ENCODE results near the gene RNF115. TPM values are rescaled to one million over a fixed set of nuclear protein-coding genes. Genes with fewer than 3 reads are reported as not detected.

RNF115 gene
- 14.1 and 15.5 TPM in 2 replicates for total RNA-seq

DNA sequence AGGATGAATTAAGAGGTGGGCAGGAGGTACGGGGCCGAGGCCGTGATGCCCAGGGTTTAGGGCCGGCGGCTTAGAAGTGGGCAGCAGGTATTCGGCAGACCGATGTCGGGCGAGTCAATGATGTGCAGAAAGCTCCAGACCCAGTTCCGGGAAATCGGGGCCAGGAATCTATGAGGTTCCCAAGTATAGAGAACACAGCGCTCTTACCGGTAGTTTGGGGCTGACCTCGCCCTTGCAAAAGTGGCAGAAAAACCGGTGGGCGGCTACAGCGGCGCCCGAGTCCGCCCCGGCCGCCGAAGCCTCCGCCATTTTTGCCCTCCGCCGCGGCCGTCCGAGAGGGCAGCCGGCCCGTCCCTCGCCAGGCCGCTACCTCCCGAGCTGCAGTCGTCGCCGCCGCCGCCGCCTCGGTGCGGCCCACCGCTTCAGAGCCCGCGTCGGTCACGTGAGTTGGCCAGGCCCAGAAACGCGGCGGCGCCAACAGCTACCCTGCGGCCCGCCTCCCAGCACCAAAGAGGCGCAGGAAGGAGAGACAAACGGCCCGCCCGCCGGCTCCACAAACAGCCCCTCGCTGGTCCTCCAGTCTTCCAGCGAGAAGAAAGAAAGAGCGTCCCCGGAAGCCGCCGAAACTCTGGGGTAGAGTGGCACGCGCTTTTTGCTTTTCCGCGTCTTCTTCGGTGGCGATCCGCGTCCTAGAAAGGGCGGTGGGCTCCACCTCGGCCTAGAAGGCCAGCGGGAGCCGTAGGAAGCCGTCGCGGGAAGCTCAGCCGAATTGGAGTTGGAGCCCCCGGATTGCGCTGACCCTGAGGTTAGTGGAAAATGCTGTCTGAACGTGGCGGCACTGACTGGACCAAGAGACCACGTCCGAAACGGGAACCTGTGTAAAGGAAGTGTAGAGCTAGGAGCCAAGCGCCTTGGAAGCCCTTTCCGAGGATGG, at the start of gene RNF115, which contains the start of gene POLR3C:
RNF115 (minus strand) TSS at position 531 of the 934 bp plus-strand sequence; CDS start at position 309, 222 bp downstream.
POLR3C (plus strand) TSS at position 636 of the 934 bp plus-strand sequence. CDS start 1,577 bp downstream, outside the sequence.
- Mint-ChIP-seq H3K27ac (peak within 1 kb of the TSS; percentile 93), H3K4me1 (peaks cover 40% of the 10 kb centered on the region), H3K4me3 (peak within 1 kb of the TSS; percentile 91), H3K36me3 (ENCODE audit: low read depth) (peaks cover 38% of the 10 kb centered on the region), H3K9me3 (no peaks in the 10 kb centered on the region), H3K27me3 (no peaks in the 10 kb centered on the region)
- peak; percentile 96 for DNase-seq
- intact Hi-C loops (cut with micrococcal nuclease): loop anchor here (2.0 to 10.0 kb wide), 2 partner anchors 35 to 49 kb away; partner anchors contain the start of gene PIAS3

DNA sequence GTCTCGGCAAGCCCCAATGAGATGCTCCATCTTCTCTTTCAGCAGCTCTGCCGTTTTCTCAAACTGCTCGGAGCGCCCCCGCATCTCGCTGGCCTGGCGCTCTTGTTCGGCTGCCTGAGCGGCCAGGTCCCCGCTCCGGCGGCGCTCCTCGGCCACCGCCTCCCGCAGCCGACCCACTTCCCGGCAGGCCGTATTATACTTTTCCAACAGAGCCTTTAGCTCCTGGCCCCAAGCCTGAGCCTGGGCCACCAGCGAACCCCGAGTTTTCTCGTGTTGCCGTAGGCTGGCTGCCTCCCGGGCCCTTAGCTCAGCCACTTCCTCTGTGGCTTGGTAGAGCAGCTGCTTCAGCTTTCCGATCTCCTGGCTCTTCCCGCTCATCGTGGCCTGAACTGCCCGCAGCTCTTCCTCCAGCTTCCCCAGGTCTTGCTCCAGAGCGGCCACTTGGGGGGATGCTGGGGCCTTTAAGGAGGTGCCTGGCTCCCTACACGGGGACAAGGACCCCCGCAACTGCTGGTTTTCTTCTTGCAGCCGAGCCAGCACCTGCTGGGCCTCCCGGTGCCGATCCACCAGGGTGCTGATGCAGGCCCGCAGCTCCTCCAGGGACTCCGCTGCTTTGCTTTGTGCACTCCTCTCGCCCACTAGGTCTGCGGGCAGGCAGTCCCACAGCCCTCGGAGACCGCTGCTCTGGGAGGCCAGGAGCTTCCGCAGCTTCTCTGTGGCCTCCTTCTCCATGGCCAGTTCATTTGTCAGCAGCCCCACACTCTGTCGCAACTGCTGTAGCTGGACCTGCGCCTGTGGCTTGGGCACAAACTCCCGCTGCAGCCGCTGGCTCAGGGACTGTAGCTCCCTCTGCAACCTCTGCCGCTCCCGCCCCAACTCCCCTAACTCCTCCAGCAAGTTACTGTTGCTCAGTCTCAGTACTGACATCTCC, 48.4 kb upstream of the RNF115 start:
- DNase-seq: peak; percentile 83
- H3K9me3 Mint-ChIP-seq: no peaks in the 10 kb centered on the region
- peaks cover 41% of the 10 kb centered on the region for H3K27me3 Mint-ChIP-seq
- intact Hi-C loops (cut with micrococcal nuclease): loop anchor here (1.0 to 5.0 kb wide), 3 partner anchors 13 to 85 kb away; partner anchors contain the start of genes ANKRD35, LIX1L and PIAS3
- H3K4me3 Mint-ChIP-seq: peak overlapping the region; percentile 87
- H3K27ac Mint-ChIP-seq: peak overlapping the region; percentile 80
- peaks cover 14% of the 10 kb centered on the region for H3K4me1 Mint-ChIP-seq
- no peaks in the 10 kb centered on the region for H3K36me3 Mint-ChIP-seq (ENCODE audit: low read depth)

DNA sequence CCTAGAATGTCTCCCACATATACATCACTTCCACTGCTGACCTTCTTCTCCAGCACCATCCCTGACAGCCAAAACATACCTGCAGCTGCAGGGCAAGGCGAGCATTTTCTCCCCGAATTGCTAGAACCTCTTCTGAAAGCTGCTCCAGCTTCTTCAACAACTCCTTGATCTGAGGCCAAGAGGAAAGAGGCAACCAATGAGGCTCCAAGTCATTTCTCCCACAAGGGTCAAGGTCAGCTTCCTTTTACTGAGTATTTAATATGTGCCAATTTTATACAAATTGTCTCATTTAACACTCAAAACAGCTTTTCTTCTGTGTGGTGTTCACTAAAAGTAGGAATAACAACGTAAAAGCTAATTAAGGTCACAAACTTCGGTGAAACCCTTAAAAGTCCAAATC, 44.3 kb upstream of the RNF115 start:
- Mint-ChIP-seq H3K27me3 (peaks cover 45% of the 10 kb centered on the region), H3K4me3 (no peak overlapping the region), H3K36me3 (ENCODE audit: low read depth) (no peaks in the 10 kb centered on the region), H3K27ac (no peak overlapping the region), H3K9me3 (no peaks in the 10 kb centered on the region), H3K4me1 (peaks cover 14% of the 10 kb centered on the region)
- DNase-seq: no peak
- intact Hi-C loops (cut with micrococcal nuclease): no loop called here

DNA sequence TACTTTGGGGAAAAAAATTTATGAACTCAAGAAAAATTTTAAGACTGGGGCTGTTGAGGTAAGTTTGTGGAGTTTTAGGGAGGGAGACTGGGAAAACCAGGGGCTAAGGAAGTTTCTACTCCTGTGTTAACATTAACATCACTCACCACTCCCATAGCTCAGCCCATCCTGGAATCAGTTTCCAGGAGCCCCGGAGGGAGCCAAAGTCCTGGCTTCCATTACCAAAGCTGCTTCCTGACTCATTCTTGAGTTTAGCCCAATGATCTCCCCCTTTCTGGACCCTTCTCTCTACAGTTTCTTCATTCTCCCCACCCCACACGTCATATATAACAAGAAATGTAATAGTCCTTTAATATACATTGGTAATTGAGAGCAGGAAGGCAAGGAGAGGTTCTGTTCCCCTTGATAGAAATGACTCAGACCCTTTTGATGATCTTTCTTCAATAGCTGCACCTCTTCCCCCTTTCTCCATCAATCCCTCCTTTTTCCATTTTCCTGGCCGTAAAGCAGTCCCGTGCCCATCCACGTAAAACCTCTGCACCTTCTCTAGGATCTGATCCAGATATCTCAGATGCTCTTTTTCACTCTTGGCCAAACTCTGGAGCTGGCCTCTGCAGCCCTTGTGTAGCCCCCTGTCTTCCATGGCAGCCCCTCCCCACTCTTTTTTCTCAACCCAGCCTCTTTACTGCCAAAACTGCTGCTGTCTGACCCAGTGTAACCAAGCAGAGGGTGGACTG, 39.6 kb upstream of the RNF115 start:
- Mint-ChIP-seq H3K4me1 (peaks cover 6% of the 10 kb centered on the region), H3K27me3 (peaks cover 33% of the 10 kb centered on the region), H3K36me3 (ENCODE audit: low read depth) (no peaks in the 10 kb centered on the region), H3K4me3 (no peak overlapping the region), H3K9me3 (no peaks in the 10 kb centered on the region), H3K27ac (no peak overlapping the region)
- DNase-seq: no peak
- intact Hi-C loops (cut with micrococcal nuclease): no loop called here

DNA sequence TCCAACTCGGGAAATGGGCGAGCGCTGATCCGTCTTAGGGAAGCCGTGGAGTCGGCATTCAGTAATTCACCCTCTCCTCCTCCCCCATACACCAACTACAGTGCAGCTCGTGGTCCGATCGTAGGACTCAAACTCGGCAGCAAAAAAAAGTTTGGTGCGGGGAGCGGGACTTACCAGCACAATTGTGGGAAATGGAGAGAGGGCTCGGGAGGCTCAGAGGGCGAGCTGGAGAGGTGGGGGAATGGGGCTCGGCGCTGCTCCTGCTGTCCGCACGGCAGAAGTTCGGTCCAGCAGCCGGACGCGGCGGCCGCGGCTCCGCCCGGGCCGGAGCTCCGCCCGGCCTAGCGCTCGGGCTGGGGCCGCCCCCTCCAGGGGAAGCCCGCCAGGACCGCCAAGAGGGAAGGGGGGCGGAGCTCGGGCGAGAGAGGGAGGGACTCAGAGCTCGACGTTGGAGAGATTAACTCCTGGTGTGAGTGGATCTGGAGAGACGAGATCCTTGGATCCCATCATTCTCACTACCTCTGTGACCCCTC, 35.7 kb upstream of the RNF115 start:
- intact Hi-C loops (cut with micrococcal nuclease): loop anchor here (1.0 to 2.0 kb wide), 8 partner anchors 13 to 176 kb away; partner anchors contain the start of genes ANKRD34A, ANKRD35, POLR3C and POLR3GL
- DNase-seq: peak; percentile 96
- Mint-ChIP-seq H3K27me3 (peaks cover 13% of the 10 kb centered on the region), H3K4me3 (peak overlapping the region; percentile 96), H3K36me3 (ENCODE audit: low read depth) (peaks cover 11% of the 10 kb centered on the region), H3K9me3 (no peaks in the 10 kb centered on the region), H3K27ac (peak overlapping the region; percentile 96), H3K4me1 (peaks cover 14% of the 10 kb centered on the region)

DNA sequence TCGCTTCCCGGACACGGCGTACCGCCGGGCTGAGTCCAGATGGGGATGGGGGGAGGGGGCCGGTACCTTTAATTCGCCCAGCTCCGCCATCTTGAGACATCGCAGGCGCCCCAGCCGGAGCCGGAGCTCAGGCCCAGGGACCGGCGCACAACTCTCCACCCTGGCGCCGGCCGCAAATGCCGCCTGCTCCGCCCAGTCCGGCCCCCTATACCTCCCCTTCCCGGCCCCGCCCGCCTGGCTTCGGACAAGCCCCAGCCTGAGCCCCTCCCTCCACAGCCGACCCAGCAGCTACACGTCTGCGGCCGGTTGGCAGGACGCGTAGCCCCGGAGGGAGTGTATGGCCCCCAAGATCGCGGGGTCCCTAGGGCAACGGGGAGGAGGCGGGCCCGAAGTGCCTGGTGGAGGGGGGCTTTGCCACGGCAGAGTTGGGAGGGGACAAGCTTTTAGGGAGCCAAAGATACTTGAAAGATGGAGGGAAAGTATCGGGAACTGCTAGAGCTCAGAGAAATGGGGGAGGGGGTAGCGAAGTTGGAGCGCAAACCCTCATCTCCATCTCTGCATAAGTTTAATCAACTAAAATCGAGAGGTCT, 35.1 kb upstream of the RNF115 start, which contains the start of gene PIAS3:
PIAS3 (minus strand) TSS at position 181 of the 590 bp plus-strand sequence; CDS start at position 90, 91 bp downstream.
- Mint-ChIP-seq H3K4me1 (peaks cover 14% of the 10 kb centered on the region), H3K27me3 (peaks cover 9% of the 10 kb centered on the region), H3K27ac (peak within 1 kb of the TSS; percentile 96), H3K4me3 (peak within 1 kb of the TSS; percentile 96), H3K9me3 (no peaks in the 10 kb centered on the region), H3K36me3 (ENCODE audit: low read depth) (peaks cover 14% of the 10 kb centered on the region)
- intact Hi-C loops (cut with micrococcal nuclease): loop anchor here (1.0 to 2.0 kb wide), 8 partner anchors 13 to 176 kb away; partner anchors contain the start of genes ANKRD34A, ANKRD35, POLR3C and POLR3GL
- peak; percentile 97 for DNase-seq

DNA sequence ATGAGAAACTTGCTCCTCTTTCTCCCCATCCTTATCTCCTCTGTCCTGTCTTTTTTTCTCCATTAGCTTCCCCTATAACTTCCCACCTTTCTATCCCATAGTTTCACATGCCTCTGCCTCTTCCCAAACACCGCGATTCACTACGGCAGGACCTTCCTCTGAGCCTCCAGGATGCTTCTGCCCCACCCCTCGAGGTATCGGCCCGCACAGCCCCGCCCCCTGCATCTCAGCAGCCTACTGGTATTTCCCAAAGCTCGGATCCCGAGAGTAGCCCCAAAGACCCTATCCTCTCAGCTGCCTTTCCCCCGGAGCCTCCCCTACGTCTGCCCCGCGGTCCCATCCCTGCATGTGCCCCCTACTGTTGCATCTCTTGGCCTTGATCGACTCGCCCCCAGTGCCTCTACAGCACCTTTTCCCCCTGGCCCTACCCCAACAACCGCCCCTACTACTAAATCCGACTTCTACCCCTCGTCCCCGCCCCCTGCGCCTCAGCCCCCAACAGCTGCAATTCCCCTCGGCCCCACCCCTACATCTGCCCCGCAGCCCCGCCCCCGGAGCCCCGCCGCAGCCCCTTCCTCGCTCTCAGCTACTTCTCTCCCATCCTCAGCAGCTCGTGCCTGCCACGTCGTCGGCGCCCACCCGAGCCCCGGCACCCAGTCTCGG, 34.5 kb upstream of the RNF115 start:
- peak; percentile 85 for DNase-seq
- intact Hi-C loops (cut with micrococcal nuclease): loop anchor here (2.0 kb wide), 2 partner anchors 34 to 98 kb away; partner anchors contain the start of genes POLR3C and RNF115
- Mint-ChIP-seq H3K27ac (peak overlapping the region; percentile 96), H3K4me1 (peaks cover 14% of the 10 kb centered on the region), H3K4me3 (peak overlapping the region; percentile 96), H3K27me3 (peaks cover 3% of the 10 kb centered on the region), H3K9me3 (no peaks in the 10 kb centered on the region), H3K36me3 (ENCODE audit: low read depth) (peaks cover 18% of the 10 kb centered on the region)

DNA sequence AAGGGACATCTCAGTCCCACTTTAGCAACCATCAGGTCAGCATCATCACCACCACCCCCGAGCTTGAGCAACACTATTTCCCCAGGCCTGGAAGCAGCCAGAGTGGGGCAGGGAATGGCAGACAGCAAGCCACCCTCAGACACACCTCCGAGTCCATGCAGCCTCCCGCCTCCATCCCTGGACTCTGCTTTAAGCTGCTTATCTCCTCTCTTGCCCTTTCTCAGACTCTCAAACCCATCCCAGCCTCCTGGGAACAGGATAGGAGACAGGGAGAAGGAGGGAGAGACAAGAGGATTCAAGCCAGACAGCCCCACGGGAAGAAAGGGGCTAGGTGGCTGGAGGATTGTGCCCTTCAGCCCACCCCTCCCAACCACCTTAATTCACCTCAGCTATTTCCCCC, 33.3 kb upstream of the RNF115 start:
- no peak for DNase-seq
- H3K27me3 Mint-ChIP-seq: no peaks in the 10 kb centered on the region
- peaks cover 14% of the 10 kb centered on the region for H3K4me1 Mint-ChIP-seq
- intact Hi-C loops (cut with micrococcal nuclease): no loop called here
- H3K4me3 Mint-ChIP-seq: no peak overlapping the region
- no peaks in the 10 kb centered on the region for H3K9me3 Mint-ChIP-seq
- H3K36me3 Mint-ChIP-seq (ENCODE audit: low read depth): peaks cover 23% of the 10 kb centered on the region
- H3K27ac Mint-ChIP-seq: no peak overlapping the region

DNA sequence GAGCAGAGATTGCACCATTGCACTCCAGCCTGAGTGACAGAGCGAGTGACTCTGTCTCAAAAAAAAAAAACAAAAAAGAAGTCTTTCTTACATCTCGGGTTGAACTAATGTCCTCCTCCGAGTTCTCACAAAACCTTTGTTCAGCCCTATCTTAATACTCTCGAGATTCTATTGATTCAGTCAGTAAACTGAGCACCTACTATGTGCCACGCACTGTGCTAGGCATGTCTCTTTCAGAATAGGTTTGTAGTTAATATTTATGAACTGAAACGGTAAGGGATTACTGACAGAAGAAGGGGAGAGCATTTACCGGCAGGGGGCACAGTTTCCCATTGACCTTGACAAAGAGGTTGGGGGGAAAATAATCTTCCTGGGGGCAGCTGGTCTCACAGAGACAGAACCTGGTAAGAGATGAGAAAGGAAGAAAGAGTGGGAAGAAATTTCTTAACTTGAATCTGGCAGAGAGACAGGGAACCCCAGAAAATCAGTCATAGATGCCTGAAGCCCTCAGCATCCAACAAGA, 31.6 kb upstream of the RNF115 start:
- no peak for DNase-seq
- Mint-ChIP-seq H3K36me3 (ENCODE audit: low read depth) (peaks cover 30% of the 10 kb centered on the region), H3K9me3 (no peaks in the 10 kb centered on the region), H3K27ac (no peak overlapping the region), H3K4me1 (peaks cover 14% of the 10 kb centered on the region), H3K4me3 (no peak overlapping the region), H3K27me3 (no peaks in the 10 kb centered on the region)
- intact Hi-C loops (cut with micrococcal nuclease): no loop called here

DNA sequence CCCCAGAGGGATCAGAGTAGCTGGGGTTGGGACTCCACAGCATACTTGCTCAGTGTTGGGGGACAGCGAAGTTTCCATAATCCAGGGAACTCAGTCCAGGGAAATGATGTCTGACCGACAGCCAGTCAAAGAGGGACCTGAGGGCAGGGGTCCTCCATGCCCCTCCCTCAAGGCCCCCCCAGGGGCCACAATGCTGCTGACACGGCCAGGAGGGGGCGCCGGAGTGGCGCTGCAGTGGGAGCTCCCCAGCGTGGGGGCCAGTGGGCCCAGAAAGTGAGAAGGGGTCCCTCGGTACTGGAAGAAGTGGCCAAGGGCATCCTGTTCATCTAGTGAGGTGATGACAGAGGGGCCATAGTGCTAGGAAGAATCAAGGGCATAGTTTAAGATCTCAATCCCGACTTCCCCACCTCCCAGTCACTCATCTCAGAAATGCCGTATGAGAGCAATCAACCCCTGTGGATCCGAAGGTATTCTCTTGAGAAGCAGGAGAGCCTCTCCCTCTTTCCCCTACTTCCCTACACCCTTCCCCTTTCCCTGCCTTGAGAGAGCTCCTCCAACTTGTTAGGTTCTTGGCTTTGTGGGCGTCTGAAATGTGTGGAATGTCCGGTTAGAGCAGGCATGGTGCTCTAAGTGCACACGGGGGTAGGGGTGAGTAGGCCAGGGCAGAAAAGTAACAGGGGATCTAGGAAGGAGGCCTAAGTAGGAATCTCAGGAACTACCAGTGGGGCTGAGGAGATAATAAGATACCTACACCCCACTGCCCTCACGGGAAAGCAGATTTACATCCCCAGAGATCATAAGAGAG, 25.7 kb upstream of the RNF115 start:
- H3K27ac Mint-ChIP-seq: no peak overlapping the region
- DNase-seq: peak; percentile 68
- peaks cover 26% of the 10 kb centered on the region for H3K36me3 Mint-ChIP-seq (ENCODE audit: low read depth)
- no peaks in the 10 kb centered on the region for H3K9me3 Mint-ChIP-seq
- intact Hi-C loops (cut with micrococcal nuclease): no loop called here
- H3K4me1 Mint-ChIP-seq: peaks cover 9% of the 10 kb centered on the region
- H3K4me3 Mint-ChIP-seq: no peak overlapping the region
- no peaks in the 10 kb centered on the region for H3K27me3 Mint-ChIP-seq

DNA sequence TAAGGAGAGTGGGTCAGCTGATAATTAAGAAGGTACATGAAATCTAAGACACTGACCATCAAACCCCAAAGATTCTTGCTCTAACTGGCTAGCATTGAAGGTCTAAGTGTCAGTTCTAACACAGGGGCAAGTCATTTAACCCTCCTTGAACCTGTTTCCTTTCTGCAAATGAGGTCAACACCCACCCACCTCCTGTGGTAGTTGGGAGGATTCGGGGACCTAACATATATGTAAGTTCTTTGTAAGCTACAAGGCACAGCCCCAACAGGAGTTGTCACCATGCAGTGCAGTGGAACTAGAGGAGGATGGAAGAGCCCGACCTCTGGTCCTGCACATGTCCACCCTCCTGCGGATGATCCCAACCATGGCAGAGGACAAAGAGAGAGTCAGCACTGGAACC, 23.9 kb upstream of the RNF115 start:
- no peak for DNase-seq

More for the DNA sequence above, 23.9 kb upstream of the RNF115 start:
- H3K4me1 Mint-ChIP-seq: peaks cover 9% of the 10 kb centered on the region
- H3K9me3 Mint-ChIP-seq: no peaks in the 10 kb centered on the region
- no peak overlapping the region for H3K4me3 Mint-ChIP-seq
- intact Hi-C loops (cut with micrococcal nuclease): no loop called here
- no peak overlapping the region for H3K27ac Mint-ChIP-seq
- H3K36me3 Mint-ChIP-seq (ENCODE audit: low read depth): peaks cover 19% of the 10 kb centered on the region
- H3K27me3 Mint-ChIP-seq: no peaks in the 10 kb centered on the region

All from activated CD4-positive, alpha-beta T cell treated with anti-CD3 and anti-CD28 coated beads, Interleukin-2, amount 10 ng/mL, durations not matched to agents 24 days and 14 days (primary cell).